Activated T-helper 1 cell treated with Interleukin-2 at 50 U/mL for 16 hours (primary cell): ENCODE data around the gene SREBF1.

Experiments
- DNase-seq: peaks from one replicate; pipeline ENCODE4 v3.0.0-alpha.2; 2020; ENCODE audit warnings: low read depth

SREBF1 gene

DNA sequence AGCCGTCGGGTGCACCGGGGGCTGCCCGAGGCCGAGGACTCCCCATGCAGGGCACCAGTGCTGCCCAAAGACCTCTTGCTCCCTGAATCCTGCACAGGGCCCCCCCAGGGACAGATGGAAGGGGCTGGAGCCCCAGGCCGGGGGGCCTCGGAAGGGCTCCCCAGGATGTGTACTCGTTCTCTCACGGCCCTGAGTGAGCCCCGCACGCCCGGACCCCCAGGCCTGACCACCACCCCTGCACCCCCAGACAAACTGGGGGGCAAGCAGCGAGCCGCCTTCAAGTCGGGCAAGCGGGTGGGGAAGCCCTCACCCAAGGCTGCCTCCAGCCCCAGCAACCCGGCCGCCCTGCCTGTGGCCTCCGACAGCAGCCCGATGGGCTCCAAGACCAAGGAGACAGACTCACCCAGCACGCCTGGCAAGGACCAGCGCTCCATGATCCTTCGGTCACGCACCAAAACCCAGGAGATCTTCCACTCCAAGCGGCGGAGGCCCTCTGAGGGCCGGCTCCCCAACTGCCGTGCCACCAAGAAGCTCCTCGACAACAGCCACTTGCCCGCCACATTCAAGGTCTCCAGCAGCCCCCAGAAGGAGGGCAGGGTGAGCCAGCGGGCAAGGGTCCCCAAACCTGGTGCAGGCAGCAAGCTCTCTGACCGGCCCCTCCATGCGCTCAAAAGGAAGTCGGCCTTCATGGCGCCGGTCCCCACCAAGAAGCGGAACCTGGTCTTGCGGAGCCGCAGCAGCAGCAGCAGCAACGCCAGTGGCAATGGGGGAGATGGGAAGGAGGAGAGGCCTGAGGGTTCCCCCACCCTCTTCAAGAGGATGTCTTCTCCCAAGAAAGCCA lies 40.6 kb downstream of the SREBF1 start:
- DNase-seq: no peak

DNA sequence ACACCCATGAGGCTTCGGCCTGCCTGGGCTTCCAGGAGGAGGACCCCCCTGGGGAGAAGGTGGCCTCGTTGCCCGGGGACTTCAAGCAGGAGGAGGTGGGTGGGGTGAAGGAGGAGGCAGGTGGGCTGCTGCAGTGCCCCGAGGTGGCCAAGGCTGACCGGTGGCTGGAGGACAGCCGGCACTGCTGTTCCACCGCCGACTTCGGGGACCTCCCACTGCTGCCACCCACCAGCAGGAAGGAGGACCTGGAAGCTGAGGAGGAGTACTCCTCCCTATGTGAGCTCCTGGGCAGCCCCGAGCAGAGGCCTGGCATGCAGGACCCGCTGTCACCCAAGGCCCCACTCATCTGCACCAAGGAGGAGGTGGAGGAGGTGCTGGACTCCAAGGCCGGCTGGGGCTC lies 41.5 kb downstream of the SREBF1 start:
- DNase-seq: no peak

DNA sequence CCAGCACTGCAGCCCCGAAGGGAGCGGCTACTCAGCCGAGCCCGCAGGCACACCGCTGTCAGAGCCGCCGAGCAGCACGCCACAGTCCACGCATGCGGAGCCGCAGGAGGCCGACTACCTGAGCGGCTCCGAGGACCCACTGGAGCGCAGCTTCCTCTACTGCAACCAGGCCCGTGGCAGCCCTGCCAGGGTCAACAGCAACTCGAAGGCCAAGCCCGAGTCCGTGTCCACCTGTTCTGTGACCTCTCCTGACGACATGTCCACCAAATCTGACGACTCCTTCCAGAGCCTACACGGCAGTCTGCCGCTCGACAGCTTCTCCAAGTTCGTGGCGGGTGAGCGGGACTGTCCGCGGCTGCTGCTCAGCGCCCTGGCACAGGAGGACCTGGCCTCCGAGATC lies 42.4 kb downstream of the SREBF1 start:
- DNase-seq: no peak

DNA sequence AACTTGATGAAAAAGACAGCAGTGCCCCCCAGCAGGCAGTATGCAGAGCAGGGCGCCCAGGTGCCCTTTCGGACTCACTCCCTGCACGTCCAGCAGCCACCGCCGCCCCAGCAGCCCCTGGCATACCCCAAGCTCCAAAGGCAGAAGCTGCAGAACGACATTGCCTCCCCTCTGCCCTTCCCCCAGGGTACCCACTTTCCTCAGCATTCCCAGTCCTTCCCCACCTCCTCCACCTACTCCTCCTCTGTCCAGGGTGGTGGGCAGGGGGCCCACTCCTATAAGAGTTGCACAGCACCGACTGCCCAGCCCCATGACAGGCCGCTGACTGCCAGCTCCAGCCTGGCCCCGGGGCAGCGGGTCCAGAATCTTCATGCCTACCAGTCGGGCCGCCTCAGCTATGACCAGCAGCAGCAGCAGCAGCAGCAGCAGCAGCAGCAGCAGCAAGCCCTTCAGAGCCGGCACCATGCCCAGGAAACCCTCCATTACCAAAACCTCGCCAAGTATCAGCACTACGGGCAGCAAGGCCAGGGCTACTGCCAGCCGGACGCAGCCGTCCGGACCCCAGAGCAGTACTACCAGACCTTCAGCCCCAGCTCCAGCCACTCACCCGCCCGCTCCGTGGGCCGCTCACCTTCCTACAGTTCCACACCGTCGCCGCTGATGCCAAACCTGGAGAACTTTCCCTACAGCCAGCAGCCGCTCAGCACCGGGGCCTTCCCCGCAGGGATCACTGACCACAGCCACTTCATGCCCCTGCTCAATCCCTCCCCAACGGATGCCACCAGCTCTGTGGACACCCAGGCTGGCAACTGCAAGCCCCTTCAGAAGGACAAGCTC lies 43.2 kb downstream of the SREBF1 start:
- no peak for DNase-seq

DNA sequence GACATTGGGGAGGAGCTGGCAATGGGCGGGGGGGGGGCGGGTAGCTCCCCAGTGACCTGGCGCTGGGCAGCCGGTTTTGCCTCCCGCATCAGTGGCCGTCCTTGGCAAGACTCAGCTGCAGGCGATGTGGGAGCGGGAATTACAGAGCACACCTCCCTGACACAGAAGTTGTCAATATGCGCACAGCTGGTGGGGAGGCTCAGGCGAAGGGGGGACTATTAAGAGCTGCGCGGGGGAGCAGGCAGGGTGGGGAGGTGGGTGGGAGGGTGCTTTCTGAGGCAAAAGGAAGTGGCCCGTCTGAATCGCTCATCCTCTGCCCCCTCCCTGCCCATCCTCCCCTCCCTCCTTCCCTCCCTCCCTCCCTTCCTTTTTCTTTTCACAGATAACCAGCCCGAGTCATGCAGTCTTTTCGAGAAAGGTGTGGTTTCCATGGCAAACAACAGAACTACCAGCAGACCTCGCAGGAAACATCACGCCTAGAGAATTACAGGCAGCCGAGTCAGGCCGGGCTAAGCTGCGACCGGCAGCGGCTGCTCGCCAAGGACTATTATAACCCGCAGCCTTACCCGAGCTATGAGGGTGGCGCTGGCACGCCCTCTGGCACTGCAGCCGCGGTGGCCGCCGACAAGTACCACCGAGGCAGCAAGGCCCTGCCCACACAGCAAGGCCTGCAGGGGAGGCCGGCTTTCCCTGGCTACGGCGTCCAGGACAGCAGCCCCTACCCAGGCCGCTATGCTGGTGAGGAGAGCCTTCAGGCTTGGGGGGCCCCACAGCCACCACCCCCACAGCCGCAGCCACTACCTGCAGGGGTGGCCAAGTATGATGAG lies 44.0 kb downstream of the SREBF1 start:
- peak; percentile 13 for DNase-seq

DNA sequence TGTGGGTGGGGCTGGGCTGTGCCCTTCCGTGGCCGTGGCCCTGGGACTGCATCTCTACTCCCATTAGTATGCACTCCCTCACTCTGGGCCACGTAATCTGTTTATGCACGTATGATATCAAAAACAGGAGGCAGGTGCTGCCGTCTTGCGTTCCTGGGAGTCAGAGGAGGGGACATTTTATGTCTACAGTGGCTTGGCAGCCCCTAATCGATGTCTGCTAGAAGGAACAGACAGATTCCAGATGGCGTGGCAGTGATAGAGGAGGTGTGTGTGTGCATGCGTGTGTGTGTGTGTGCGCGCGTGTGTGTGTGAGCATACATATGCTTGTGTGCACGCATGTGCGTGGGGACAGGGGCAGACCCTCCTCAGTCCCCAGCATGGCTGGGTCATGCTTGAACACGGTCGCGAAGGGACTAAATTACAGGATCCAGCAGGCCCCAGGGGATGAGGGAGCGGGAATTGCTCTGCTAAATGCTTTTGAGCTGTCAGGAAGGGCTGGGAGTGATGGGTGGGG lies 44.7 kb downstream of the SREBF1 start:
- no peak for DNase-seq

DNA sequence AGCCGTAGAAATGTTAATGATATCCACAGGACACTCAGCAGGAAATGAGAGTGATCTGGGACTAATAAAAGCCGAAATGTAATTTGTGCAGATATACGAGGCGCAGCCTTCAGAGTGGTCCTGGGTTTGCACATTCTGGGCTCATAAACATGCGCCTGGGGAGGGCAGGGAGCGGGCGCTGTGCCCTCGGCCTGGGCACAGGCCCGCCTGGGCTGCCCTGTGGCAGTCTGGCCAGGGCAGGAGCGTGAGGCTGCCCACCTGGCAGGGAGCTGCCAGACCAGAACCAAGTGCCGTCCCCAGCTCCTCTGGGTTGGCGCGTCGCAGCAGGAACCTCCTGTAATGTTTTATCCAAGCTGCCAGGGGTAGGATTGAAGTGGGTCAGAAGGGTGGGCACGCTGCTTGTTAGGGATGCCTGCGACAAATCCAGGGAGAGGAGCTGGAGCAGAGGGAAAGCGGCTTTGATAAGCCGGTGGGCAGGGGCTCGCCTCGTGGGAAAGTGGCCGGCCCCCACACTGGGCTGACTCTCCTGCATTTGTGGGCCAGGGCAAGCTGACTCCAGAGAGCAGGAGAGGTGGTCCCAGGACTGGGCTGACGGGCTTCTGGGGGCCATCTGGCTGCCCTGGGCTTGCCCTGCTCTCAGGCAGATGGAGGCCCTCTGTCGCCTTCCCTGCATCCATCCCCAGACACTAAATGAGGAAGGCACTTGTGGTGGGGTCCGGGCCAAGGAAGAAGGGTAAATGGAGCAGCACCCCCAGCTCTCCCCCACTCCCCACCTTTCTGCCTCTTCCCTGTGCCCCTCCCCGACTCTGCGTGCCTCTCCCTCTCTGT lies 45.9 kb downstream of the SREBF1 start:
- no peak for DNase-seq

DNA sequence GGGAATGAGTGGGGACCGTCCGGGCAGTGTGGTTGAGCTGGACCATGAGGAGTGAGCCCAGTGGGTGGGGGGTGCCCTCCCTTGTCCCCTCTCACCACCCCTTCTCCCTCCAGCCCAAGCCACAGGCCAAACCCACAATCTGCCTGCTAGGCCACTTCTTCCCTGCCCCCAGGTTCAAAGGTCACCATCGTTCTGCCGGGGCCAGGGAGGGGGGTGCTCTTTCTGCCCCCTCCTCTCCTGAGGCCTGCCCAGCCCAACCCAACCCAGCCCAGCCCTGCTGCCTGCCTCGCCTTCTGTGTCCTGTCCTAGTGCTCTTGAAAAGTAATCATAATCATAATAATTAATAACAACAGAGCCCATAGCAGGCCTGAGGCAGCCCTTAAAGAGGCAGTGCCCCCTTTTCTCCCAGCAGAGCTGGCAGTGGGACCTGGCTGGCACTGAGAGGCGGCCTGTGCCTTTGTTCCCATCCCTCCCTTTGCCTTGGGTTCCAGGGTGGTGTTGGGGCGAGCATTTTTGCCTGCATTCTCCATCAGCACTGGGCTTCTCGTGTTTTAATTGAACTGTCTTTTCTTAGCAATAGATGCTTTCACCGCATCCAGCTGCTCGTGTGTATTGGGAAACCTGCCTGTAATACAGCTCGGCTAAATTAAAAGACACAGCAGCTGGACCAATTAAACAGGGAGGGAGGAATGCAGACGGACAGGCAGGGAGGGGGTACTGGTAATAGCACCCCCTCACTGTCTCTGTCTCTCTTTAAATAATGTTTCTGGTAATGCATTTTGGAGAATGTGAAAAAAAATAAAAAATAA lies 46.8 kb downstream of the SREBF1 start:
- DNase-seq: no peak

DNA sequence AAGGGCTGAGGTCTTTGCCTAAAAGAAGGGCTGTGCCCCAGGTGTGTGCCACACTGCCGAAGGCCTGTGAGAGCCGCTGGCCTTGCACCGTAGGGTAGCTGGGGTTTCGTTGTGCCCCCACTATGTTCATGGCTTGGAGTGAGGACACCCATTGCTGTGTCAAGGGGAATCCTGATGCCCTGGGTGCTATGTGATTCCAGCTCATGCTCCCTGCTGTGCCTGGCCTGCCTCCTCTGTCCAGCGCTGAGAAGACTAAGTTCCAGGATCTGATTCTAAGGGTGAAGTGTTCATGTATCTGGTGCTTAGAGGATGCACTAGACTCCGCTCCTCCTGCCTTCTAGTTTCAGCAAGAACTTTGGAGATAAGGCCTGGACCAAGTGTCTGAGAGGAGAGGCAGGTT lies 47.4 kb downstream of the SREBF1 start:
- no peak for DNase-seq

DNA sequence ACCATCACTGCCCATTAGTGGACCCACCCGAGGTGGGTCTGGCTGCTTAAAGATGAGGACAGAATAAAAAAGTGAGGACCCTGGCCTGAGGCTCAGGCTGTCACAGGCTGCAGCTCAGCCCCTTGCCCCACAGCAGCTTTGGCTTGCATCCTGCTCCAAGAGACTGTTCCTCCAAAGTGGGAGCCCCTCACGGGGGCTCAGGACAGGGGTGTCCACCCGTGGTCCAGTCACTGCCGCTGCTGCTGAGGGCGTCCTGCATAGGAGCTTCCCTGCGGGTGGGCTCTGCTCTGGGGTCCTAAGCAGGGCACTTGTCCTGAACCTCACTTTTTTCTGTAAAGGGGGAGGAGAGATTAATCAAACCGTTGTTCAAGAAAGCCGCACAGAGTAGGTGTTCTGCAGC lies 47.8 kb downstream of the SREBF1 start:
- no peak for DNase-seq

DNA sequence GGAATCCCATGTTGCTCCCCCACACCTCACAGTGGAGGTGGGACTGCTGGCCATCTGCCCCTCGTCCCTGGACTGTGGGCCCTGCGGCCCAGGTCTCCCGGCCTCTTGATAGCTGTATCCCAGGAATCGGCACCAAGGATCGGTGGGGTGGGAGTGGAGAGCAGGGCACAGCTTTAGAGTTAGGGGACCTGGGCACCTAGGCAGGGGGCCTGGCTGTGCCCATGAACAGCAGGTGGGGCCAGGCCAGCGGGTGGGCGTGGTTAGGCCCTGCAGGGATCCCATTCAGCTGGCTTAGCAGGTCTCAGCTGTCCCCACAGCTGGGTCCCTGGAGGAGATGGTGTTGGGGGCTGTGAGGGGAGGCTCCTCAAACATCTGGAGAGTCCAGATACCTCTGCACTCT lies 49.2 kb downstream of the SREBF1 start:
- DNase-seq: no peak

DNA sequence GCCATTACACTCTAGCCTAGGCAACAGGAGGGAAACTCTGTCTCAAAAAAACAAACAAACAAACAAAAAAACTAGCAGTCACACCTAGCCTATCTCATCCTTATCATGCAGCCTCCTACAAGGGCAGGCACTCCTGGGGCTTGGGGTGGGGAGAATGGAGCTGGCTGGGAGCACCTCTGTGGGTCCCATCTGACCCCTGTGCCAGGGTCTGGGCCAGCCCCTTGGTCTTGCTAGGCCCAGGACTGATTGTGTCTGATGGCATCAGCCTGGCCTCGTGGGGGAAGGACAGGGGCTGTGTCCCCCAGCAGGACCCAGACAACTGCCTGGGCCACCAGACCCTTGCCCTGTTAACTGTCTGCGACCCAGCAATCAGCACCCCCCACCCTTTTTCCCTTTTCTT lies 49.8 kb downstream of the SREBF1 start:
- DNase-seq: no peak

DNA sequence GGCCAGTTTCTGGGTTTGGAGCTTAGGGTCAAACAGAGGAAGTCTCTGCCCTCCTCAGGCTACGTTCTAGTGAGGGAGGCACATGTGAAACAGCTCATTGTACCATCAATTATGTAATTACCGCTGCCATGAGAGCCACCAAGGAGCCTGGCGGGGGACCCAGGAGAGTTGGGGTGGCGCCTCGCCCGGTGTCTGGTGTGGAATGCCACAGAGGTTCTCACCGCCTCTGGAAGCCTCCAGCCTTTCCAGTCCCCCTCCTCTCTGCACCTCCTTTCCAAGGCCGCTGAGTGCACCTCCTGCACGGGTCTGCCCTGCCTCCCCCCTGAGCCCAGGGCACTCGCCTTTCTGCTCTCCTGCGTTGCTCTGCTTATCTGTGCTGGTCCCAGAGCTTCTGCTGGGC lies 51.4 kb downstream of the SREBF1 start:
- no peak for DNase-seq

DNA sequence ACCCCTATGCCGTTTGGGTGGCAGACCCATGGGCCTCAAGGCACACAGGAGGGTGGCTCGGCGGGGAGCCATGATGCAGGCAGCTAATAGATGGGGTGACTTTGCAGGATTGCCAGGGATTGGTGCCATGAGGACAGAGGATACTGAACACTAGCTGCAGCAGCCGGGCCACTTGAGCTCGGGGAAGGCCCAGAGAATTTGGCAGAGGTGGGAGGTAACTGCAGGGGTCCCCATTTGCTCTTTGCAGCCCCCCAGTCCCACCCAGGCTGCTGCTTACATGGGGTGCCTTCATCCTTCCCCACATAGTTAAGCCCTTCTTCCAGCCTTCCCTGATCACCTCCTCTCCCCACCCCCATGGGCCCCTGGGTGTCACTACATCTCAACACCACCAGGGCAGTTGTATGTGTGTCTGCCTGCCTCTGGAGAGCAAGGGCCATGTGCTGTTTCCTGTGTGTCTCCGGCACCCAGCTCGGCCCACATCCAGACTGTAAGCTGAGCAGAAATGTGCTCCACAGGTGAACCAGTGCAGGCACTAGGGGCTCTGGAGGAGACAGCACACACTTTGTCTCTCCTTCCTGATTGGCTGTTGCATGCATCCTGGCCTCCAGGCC lies 52.0 kb downstream of the SREBF1 start:
- DNase-seq: peak; percentile 13

DNA sequence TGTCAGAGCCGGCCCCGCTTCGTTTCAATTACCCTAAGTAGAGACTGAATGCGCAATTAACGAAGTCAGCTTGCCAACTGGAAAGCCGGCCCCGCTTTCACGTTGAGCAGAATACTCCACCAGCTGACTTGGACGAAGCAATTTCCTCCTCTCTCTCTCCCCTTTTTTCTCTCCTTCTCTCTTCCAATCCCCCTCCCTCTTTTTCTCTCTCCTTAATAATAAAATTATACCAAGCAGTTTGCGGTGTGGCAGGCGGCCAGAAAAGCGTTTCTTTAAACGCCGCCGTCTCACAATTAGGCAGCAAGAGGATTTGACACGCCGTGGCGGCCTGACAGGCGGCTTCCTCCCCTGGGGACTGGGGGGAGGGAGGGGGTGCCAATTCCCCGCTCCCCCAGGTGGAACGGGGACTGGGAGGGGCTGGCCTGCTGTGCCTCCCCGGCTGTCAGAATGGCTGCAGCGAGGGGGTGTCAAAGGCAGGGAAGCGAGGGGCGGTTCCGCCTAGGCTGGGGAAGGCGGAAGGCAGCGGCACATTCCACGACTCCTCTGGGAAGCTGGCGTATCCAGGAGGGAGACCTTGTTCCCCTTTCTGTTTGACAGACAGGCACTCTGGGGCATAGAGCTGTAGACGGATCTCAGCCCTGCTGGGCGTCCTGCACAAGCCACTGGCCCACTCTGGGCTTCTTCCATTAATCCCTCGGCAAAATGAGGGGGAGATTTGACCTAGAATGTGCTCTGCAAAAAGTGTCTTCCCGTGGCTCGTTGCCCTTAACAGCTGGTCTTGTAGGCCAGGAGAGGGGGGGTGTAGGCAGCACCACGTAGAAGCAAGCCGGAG lies 52.7 kb downstream of the SREBF1 start:
- DNase-seq: no peak

DNA sequence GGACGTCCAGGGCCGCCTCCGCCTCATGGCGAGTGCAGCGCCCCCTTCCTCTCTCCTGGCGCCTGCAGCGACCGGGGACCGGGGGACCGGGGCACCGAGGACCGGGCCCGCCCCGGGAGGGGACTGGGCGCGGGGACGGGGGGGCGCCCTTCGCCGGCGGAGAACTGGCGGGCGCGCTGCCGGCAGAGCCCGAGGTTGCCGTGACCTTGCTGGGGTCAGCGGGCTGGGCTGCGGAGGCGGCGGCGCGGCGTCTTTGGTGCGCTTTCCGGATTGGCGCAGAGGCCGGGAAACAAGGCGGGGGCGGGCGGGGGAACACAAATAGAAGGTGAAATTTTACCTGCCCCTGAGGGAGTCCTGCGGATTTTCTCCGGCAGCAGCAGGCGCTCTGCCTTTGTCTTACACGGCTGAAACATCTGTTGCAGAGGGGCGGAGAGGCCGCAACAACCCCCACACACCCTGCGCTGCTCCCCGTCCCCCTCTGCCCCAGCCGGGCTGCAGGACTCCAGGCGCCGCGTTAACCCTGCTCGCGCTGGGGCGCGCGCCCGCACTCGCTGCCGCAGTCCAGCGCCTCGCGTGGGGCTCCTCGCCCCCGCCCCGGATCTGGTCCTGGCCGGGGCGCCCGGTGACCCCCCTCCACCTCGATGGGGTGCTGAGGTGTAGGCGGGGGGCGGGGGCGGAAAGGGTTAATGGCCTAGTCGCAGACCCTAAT lies 53.5 kb downstream of the SREBF1 start:
- DNase-seq: peak; percentile 36

DNA sequence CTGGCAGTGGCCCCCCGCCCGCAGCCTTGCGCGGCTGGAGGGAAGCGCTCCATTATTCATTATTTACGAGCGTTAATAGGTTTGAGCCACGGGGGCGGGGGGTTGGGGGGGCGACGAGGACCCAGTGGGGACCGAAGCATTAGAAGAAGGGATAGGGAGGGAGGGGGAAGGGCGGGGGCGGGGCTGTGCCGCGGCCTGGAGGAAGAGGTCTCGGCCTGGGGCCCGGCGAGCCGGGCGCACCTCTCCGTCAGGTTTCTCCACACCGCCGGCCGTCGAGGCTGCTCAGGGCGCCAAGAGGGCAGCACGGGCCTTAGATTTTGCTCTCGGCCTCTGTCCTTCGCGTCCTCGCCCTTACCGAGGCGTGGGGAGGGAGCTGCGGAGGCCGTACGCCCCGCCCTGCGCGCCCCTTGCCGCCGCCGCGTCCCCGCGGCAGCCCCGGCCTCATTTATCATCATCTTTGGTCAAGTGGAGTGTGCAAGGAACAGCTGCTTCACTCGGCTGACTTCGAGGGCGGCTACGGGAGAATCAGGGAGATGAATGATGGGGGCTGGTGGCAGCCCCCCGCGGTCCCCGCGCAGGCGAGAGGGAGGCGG lies 54.2 kb downstream of the SREBF1 start:
- no peak for DNase-seq
